ENCODE data around the gene SLC35F3. TPM values are rescaled to one million over a fixed set of nuclear protein-coding genes. Genes with fewer than 3 reads are reported as not detected.
"Not testable (repeated sequence)": the region's sequence is repeated elsewhere in the genome, so short reads cannot be mapped to it uniquely, and the experiment has no call there.

Gene SLC35F3
- total and polyA plus RNA-seq, 2 donors from 2014 or later: 0.41 to 0.66 TPM

- Histone ChIP-seq H3K9me3 (ENCODE audit: control insufficient read depth in 2 of 3, insufficient read depth in 1 of 3, low read length in 3 of 3) (peaks cover 0 to 2% (median 0%) of the 10 kb centered on the region in 3 donors), H3K9ac (ENCODE audit: low read length in 3 of 3) (no peak overlapping the region), H3K4me1 (ENCODE audit: control insufficient read depth in 2 of 3, insufficient read depth in 2 of 3, low read depth in 1 of 3, low read length in 3 of 3) (no peaks in the 10 kb centered on the region), H3K36me3 (ENCODE audit: control insufficient read depth in 2 of 3, insufficient read depth in 3 of 3, low read length in 3 of 3) (no peaks in the 10 kb centered on the region), H3K4me3 (ENCODE audit: low read length in 3 of 3) (peak overlapping the region in 1 of 3 donors; percentile 73), H3K27ac (ENCODE audit: low read depth in 2 of 2, low read length in 2 of 2) (no peak overlapping the region), H3K27me3 (ENCODE audit: control insufficient read depth, insufficient read depth, low read length) (no peaks in the 10 kb centered on the region)
- FAIRE-seq (no peak), DNase-seq (no peak)
- no peak for TF ChIP-seq CTCF (IDR thresholded peaks at IDR 0.05; ENCODE audit: borderline replicate concordance, extremely low read depth, insufficient read depth)
- intact Hi-C loops (cut with DNase I): no loop called here
These were observed 451.5 kb downstream of the SLC35F3 start for GRCh38 chr1:234355782-234356510.

GRCh38 chr1:234356615-234357269 is 452.3 kb downstream of the SLC35F3 start:
- peak; percentile 52 to 78 (median 62) for DNase-seq
- H3K4me3 ChIP-seq (ENCODE audit: low read length in 3 of 3): peak overlapping the region; percentile 44 to 73 (median 69)

GRCh38 chr1:234357831-234358230 is 453.4 kb downstream of the SLC35F3 start:
- no peak for TF ChIP-seq CTCF (IDR thresholded peaks at IDR 0.05; ENCODE audit: borderline replicate concordance, extremely low read depth, insufficient read depth)
- H3K27me3 ChIP-seq (ENCODE audit: control insufficient read depth, insufficient read depth, low read length): no peaks in the 10 kb centered on the region
- FAIRE-seq (no peak), DNase-seq (no peak)
- H3K4me1 ChIP-seq (ENCODE audit: control insufficient read depth in 2 of 3, insufficient read depth in 2 of 3, low read depth in 1 of 3, low read length in 3 of 3): no peaks in the 10 kb centered on the region
- H3K9me3 ChIP-seq (ENCODE audit: control insufficient read depth in 2 of 3, insufficient read depth in 1 of 3, low read length in 3 of 3): peaks cover 0 to 2% (median 0%) of the 10 kb centered on the region in 3 donors
- H3K36me3 ChIP-seq (ENCODE audit: control insufficient read depth in 2 of 3, insufficient read depth in 3 of 3, low read length in 3 of 3): no peaks in the 10 kb centered on the region
- H3K9ac ChIP-seq (ENCODE audit: low read length in 3 of 3): no peak overlapping the region
- no peak overlapping the region for H3K27ac ChIP-seq (ENCODE audit: low read depth in 2 of 2, low read length in 2 of 2)
- no peak overlapping the region for H3K4me3 ChIP-seq (ENCODE audit: low read length in 3 of 3)
- intact Hi-C loops (cut with DNase I): no loop called here

More at GRCh38 chr1:234356615-234357269, 452.3 kb downstream of the SLC35F3 start:
- H3K9ac ChIP-seq (ENCODE audit: low read length in 3 of 3): peak overlapping the region in 1 of 3 donors; percentile 67
- H3K9me3 ChIP-seq (ENCODE audit: control insufficient read depth in 2 of 3, insufficient read depth in 1 of 3, low read length in 3 of 3); H3K4me1 ChIP-seq (ENCODE audit: control insufficient read depth in 2 of 3, insufficient read depth in 2 of 3, low read depth in 1 of 3, low read length in 3 of 3); intact Hi-C loops (cut with DNase I); H3K36me3 ChIP-seq (ENCODE audit: control insufficient read depth in 2 of 3, insufficient read depth in 3 of 3, low read length in 3 of 3); H3K27me3 ChIP-seq (ENCODE audit: control insufficient read depth, insufficient read depth, low read length); FAIRE-seq; H3K27ac ChIP-seq (ENCODE audit: low read depth in 2 of 2, low read length in 2 of 2): not testable (repeated sequence)

- TF ChIP-seq CTCF (IDR thresholded peaks at IDR 0.05; ENCODE audit: borderline replicate concordance, extremely low read depth, insufficient read depth): no peak
- intact Hi-C loops (cut with DNase I): no loop called here
- Histone ChIP-seq H3K9me3 (ENCODE audit: control insufficient read depth in 2 of 3, insufficient read depth in 1 of 3, low read length in 3 of 3) (no peaks in the 10 kb centered on the region), H3K27ac (ENCODE audit: low read depth in 2 of 2, low read length in 2 of 2) (no peak overlapping the region), H3K36me3 (ENCODE audit: control insufficient read depth in 2 of 3, insufficient read depth in 3 of 3, low read length in 3 of 3) (no peaks in the 10 kb centered on the region), H3K4me3 (ENCODE audit: low read length in 3 of 3) (no peak overlapping the region), H3K4me1 (ENCODE audit: control insufficient read depth in 2 of 3, insufficient read depth in 2 of 3, low read depth in 1 of 3, low read length in 3 of 3) (no peaks in the 10 kb centered on the region), H3K27me3 (ENCODE audit: control insufficient read depth, insufficient read depth, low read length) (no peaks in the 10 kb centered on the region), H3K9ac (ENCODE audit: low read length in 3 of 3) (no peak overlapping the region)
- no peak for DNase-seq
- FAIRE-seq: no peak
These were observed 456.7 kb downstream of the SLC35F3 start for GRCh38 chr1:234361102-234361603.

All from kidney (tissue), 14 donors.